GM21447 (cell line): ENCODE results near the gene ROBO3.
A peak's percentile ranks its signal among the peaks of the same experiment; 100 is the strongest.

ENCODE experiments used
- ATAC-seq: cut with Tn5 transposase; IDR thresholded peaks from one replicate; pipeline ENCODE4 v1.9.1; 2021; ENCODE audit not compliant: unreplicated experiment

The ROBO3 gene

GRCh38 chr11:124917115-124917637 is 51.9 kb downstream of the ROBO3 start:
- ATAC-seq, result no peak

- no peak for ATAC-seq
Measured at GRCh38 chr11:124918950-124919349, 53.7 kb downstream of the ROBO3 start, which contains the start of gene HEPN1. TSS of gene HEPN1 (plus strand) at chr11:124919250.

- ATAC-seq, result no peak
Measured at GRCh38 chr11:124919898-124920297, 54.7 kb downstream of the ROBO3 start.

GRCh38 chr11:124920356-124920755 is 55.1 kb downstream of the ROBO3 start:
- no peak for ATAC-seq

GRCh38 chr11:124920870-124921609 is 55.8 kb downstream of the ROBO3 start:
- ATAC-seq, result no peak

GRCh38 chr11:124922831-124923230 is 57.6 kb downstream of the ROBO3 start:
- ATAC-seq, result no peak

- no peak for ATAC-seq
Measured at GRCh38 chr11:124923296-124923695, 58.1 kb downstream of the ROBO3 start.

GRCh38 chr11:124928942-124929665 is 63.9 kb downstream of the ROBO3 start:
- no peak for ATAC-seq

GRCh38 chr11:124930799-124931198 is 65.6 kb downstream of the ROBO3 start:
- peak; percentile 89 for ATAC-seq
